Measurements from ENCODE around the gene LMX1A.

Gene LMX1A

DNA sequence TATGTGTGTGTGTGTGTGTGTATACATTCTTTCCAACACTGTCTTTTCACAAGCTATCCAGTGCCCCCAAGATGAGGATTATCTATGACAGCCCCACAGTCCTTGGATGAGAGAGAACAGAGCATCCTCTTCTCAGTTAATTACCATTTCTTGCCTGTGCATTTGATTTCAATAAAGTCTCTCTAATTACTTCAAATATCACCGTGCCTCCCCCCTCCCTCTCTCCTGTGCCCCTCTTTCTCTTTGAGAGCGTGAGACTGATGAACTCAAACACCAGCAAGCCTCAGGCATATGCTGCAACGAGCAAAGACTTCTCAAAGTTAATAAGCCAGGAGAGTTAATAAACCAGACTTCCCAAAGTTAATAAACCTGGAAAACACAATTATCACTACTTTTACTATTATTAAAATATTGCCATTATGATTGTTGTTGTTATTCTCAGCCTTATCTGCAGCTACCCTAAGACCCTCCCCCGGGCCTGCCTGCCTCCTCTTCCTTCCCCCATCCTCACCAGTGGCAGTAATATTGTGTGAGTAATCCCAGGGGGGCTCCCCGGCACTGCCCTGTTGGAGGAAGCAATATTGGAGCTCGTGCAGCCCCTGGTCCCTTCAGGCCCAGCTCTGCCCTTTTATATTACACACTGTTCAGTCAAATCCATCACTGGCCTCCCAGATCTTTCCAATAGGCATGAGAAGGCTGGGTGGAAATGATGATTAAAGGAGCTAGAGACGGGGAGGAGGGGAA is 30.9 kb downstream of the LMX1A start:
- no peak for DNase-seq (ENCODE audit: low spot score)

- no peak for DNase-seq (ENCODE audit: low spot score)
Observed at GRCh38 chr1:165324050-165324449, 32.5 kb downstream of the LMX1A start.

DNA sequence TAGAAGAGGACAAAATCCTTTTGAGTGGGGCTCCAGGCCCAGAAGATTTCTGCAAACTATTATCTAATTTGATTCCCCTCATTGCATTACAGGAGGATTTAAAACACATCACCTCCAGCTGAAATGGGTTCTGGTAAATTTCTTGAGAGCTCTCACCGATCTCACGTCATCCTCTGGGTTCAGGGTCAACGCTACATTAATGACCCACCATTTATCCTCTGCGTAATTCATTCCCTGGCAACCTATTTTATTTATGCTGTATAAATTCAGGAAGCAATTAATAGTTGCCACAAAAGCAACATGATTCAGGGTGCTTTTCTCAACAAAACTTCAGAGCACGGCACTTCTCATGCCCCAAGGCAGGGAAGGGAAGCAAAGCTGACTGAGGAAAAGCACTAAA is 38.9 kb downstream of the LMX1A start:
- no peak for DNase-seq (ENCODE audit: low spot score)

- DNase-seq (ENCODE audit: low spot score) = no peak
Observed at GRCh38 chr1:165316153-165316772, 40.3 kb downstream of the LMX1A start.

DNA sequence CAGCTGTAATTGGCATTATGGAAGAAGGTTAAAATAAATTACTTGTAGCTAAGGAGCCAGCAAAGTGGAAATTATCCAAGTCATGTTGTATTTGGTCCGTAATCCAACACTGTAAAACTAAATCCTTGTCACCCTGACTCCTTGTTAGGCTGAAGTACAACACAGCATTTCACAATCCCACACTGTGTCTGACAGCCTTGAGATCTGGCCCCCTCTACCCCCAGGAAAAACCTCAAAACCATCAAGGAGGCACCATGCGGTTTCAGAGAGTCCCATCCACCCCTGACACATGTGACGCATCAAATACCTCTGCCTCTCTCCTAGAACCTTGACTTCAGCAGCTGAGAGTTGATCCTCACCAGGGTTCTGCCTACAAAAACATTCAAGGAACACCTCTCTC is 41.0 kb downstream of the LMX1A start:
- no peak for DNase-seq (ENCODE audit: low spot score)

DNA sequence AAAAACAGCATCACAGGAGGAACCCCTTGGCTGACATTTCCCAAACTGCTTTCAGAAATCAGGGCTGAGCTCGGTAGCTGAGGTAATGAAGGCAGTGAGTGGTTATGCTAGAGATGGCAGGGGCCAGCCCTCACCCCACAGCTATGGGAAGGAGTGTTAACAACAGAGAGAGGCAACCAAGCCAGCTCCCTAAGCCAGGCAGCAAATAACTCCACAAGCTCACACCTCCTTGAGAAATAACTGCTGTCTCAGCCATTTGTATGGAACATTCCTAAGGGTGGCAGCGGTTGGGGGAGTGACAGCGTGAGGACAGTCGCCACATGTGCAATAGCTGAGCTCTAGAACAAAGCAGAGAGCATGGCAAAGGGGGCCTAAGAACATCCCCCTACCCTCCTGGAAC is 42.6 kb downstream of the LMX1A start:
- DNase-seq (ENCODE audit: low spot score) = no peak

DNA sequence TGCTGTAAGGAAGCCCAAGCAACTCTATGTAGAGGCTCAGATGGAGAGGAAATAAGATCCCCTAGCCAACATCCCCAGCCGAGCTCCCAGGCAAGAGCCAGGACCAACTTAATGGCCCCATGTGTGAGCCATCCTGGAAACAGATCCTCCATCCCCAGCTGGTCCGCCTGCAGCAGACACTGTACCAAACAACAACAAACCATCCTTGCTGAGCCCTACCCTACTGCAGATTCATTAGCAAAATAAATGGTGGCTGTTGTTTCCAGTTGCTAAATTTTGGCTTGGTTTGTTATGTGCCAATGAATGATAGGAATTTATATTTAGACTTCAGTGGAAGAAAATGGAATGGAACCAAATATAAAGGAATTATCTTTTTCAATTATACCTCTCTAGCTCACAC is 43.9 kb downstream of the LMX1A start:
- no peak for DNase-seq (ENCODE audit: low spot score)

DNA sequence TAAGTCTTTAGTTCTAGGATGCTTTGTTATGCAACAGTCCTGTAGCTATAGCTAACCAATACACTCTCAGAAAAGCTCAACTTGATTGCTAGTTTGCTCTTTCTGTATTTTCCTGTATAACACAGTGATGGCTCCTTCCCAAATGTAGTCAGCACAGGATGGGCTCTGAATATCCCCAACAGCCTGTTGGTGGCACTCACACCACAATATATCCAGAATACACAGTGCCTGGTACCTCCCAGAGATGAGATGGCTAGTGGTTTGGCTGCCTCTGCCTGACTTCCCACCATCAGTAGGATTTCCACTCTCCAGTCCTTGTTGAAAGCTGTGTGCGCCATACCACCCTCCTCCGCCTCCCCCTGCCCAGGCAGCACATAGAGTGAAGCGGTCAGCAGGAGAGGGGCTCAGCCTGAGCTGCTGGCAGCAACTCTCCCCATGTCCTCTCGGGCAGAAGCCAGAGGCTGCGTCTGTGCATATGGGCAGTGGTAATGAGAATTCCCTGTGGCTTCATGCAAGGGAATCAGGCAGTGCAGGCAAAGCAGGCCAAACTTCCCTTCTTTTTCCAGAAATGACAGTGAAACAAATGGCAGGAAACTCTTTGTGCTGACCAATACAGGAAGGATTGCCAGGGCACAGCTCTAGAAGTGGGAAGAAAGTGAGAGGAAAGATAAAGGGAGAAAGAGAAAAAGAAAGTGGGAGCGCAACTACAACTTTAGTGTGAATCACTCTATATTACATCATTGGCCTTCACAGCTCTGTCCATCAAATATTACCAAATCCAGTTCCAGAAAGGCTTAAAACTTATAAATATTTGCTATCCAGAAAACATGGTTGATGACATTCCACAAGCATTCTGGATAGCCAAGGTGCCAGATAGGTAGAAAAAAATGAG is 49.7 kb downstream of the LMX1A start:
- DNase-seq (ENCODE audit: low spot score) = no peak

- DNase-seq (ENCODE audit: low spot score) = no peak
Observed at GRCh38 chr1:165303386-165303785, 53.1 kb downstream of the LMX1A start.

DNA sequence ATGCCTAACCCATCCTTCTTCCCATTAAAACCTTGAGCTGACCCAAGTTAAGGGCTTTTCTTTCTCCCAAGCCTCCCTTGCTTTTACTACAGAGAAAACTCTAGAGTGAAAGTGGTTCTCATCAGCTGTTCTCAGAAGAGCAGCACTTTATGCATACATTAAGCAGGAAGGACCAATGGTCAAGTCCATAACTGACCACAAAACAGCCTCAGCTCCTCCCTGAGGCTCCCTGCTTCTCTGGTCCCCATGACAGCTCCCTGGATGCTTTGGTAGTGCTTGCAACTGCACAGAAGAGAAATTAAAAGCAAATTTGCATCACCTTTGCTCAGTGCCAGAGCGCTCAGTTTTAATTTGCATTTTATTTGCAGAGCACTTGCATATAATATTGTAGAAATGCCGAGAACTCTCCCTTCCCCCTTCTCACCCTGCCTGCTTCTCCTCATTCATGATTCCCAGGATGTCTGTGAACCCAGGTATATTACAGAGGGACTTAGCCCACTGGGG is 56.1 kb downstream of the LMX1A start:
- DNase-seq (ENCODE audit: low spot score) = no peak

- no peak for DNase-seq (ENCODE audit: low spot score)
Observed at GRCh38 chr1:165298203-165298820, 58.2 kb downstream of the LMX1A start.

DNA sequence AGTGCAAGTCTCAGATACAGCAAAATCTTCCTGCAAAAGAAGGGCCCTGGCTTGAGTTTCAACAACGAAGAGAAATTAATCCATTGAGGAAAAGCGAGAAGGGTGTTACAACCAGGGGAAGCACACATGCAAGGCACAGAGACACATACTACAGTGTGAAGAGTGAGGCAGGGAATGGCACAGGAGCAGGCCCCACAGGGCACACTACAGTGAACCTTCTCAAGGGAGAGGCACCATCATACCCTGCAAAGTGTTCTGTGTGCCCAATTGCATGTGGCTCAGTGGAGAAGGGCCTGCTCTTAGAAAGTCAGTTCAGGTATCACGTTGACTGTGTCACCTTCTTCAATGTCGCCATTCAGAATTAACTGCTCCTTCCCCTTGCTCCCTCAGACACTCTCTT is 60.3 kb downstream of the LMX1A start:
- DNase-seq (ENCODE audit: low spot score) = no peak

- no peak for DNase-seq (ENCODE audit: low spot score)
Observed at GRCh38 chr1:165290148-165290547, 66.4 kb downstream of the LMX1A start.

DNA sequence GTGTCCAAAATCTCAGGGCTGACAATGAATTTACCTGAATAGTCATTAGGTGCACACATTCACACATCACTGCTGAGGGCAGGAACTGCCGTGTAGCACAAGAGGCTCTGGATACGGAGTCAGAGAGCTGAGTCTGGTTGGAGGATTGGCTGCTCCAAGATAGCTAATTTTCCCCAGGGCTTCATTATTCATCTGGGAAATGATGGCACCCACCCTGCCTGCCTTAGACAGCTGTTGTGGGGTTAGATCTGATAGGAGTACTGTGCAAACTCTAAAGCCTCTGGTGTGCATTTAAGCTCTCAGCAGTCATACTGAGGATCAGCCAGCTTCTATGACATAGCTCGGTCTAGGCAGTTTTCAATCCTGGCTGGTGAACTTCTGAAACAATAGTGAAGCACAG is 67.0 kb downstream of the LMX1A start:
- DNase-seq (ENCODE audit: low spot score) = no peak

GRCh38 chr1:165288350-165289120 is 68.0 kb downstream of the LMX1A start:
- DNase-seq (ENCODE audit: low spot score) = no peak

DNA sequence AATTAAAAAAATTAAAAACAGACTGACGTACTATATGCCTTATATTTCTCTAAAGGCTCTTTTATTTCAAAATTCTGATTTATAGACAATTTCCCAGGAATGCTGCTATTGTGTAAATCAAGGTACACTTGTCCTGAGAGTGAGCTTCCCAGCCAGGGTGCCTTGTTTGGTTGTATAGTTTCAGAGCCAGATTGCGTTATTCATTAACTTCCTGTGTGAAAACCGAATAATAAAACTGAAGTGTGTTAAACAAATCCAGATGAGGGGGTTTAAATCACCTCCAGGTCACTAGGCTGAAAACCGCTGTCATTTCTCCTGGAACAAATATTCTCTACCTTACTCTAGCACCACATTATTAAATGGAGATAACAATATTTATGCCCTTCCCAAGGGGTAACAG is 68.7 kb downstream of the LMX1A start:
- no peak for DNase-seq (ENCODE audit: low spot score)

GRCh38 chr1:165287329-165287728 is 69.2 kb downstream of the LMX1A start:
- no peak for DNase-seq (ENCODE audit: low spot score)

DNA sequence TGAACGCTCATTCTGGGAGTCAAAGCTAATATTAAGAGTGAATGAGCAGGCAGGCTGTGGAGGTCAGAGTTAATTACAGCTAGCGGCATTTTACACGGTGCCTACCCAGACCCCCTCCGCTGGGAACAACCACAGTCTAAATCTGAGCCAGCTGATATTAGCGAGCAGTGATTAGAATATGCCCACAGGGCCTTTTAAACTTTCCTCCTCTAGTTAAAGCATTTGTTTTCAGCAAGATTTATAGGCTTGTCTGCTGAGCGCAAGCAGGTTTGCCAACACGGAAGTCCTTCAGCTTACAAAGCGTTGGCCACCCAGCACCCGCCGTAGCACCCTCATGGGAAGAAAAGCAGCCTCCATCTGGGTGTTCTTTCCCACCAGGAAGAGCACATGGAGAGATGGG is 72.1 kb downstream of the LMX1A start:
- no peak for DNase-seq (ENCODE audit: low spot score)

- DNase-seq (ENCODE audit: low spot score) = no peak
Observed at GRCh38 chr1:165281207-165281901, 75.2 kb downstream of the LMX1A start.

- DNase-seq (ENCODE audit: low spot score) = no peak
Observed at GRCh38 chr1:165279882-165280281, 76.6 kb downstream of the LMX1A start.

DNA sequence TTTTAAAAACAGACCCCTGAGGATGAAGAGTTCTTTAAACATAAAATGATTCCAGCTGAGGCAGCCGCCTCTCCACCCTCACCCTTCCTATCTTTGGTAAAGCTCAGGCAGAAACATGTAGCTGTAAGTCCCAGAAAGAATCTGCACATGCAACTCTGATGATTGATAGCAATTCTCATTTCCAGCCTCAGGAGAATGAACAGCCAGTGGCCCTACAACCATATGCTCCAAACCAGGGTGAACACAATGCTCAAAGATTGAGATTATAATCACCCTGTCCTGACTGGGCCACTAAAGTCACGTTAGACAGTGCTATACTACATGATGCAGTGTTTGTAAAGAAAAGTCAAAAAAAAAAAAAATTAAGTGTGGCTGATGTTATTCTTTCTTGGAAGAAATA is 80.2 kb downstream of the LMX1A start:
- DNase-seq (ENCODE audit: low spot score) = no peak
